Measurements from ENCODE around the gene EPHA8.
A peak's percentile ranks its signal among the peaks of the same experiment; 100 is the strongest.

EPHA8 gene

GRCh38 chr1:22556391-22557104 lies 6.7 kb upstream of the EPHA8 start:
- no peak for DNase-seq
- intact Hi-C loops (cut with DNase I): no loop called here

- intact Hi-C loops (cut with DNase I): no loop called here
- DNase-seq: no peak
Observed at GRCh38 chr1:22557341-22557950, 5.8 kb upstream of the EPHA8 start.

- intact Hi-C loops (cut with DNase I): no loop called here
- no peak for DNase-seq
Observed at GRCh38 chr1:22563671-22564602, 648 bp downstream of the EPHA8 start.

GRCh38 chr1:22566161-22566560 lies 2.9 kb downstream of the EPHA8 start:
- DNase-seq: no peak

GRCh38 chr1:22567197-22567596 lies 3.9 kb downstream of the EPHA8 start:
- DNase-seq: no peak
- intact Hi-C loops (cut with DNase I): no loop called here

More at GRCh38 chr1:22566161-22566560, 2.9 kb downstream of the EPHA8 start:
- intact Hi-C loops (cut with DNase I): no loop called here

GRCh38 chr1:22567994-22568393 lies 4.7 kb downstream of the EPHA8 start:
- no peak for DNase-seq
- intact Hi-C loops (cut with DNase I): no loop called here

- DNase-seq: no peak
- intact Hi-C loops (cut with DNase I): no loop called here
Observed at GRCh38 chr1:22569269-22569668, 6.0 kb downstream of the EPHA8 start.

GRCh38 chr1:22570140-22570909 lies 7.0 kb downstream of the EPHA8 start:
- intact Hi-C loops (cut with DNase I): no loop called here

GRCh38 chr1:22572818-22573217 lies 9.5 kb downstream of the EPHA8 start:
- DNase-seq: no peak
- intact Hi-C loops (cut with DNase I): no loop called here

More at GRCh38 chr1:22570140-22570909, 7.0 kb downstream of the EPHA8 start:
- no peak for DNase-seq

GRCh38 chr1:22573237-22573636 lies 9.9 kb downstream of the EPHA8 start:
- intact Hi-C loops (cut with DNase I): no loop called here
- DNase-seq: no peak

- intact Hi-C loops (cut with DNase I): no loop called here
- peak in 1 of 42 donors; percentile 43 for DNase-seq
Observed at GRCh38 chr1:22575532-22576149, 12.4 kb downstream of the EPHA8 start.

- no peak for DNase-seq
- intact Hi-C loops (cut with DNase I): no loop called here
Observed at GRCh38 chr1:22576150-22576544, 12.9 kb downstream of the EPHA8 start.

GRCh38 chr1:22576617-22577016 lies 13.3 kb downstream of the EPHA8 start:
- intact Hi-C loops (cut with DNase I): no loop called here
- no peak for DNase-seq

- intact Hi-C loops (cut with DNase I): no loop called here
- no peak for DNase-seq
Observed at GRCh38 chr1:22578732-22579361, 15.6 kb downstream of the EPHA8 start.

- no peak for DNase-seq
- intact Hi-C loops (cut with DNase I): no loop called here
Observed at GRCh38 chr1:22579541-22580155, 16.4 kb downstream of the EPHA8 start.

GRCh38 chr1:22582661-22583635 lies 19.7 kb downstream of the EPHA8 start:
- intact Hi-C loops (cut with DNase I): no loop called here
- no peak for DNase-seq
